ENCODE data around the gene MIF. TPM values are rescaled to one million over a fixed set of nuclear protein-coding genes. Genes with fewer than 3 reads are reported as not detected.

MIF gene
- total RNA-seq, 2 experiments from 2014 or later: 1,202 to 1,440 TPM

DNA sequence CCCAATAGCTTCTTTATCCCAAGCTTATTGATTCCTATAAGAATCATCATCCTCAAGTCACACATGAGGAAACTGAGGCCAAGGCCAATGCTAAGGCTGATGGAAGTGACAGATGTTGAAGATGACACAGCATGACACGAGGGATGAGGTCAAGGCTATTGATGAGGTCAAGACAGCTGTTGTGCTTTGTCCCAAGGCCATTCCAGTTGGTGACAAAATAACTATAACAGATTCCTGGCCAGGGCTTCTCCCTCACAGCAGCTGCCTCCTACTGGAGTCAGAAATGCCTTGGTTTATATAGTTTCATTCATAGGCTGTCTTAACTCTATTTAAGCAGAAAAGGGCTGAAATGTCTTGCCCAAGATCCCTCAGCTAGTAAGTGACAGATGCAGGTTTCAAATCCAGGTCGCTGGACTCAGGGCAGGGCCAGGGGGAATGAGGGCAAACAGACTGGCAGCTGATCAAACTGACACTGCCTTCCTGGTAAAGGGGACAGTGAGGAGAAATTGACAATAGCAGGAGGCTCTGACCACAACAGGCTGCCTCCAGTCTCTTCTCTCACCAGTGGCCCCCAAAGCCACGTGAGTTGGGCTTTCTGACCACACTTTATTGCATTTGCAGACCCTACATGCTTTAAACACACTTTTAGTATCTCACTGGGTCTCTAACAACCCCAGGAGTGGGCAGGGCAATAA lies 16.5 kb downstream of the MIF start:
- intact Hi-C loops (cut with micrococcal nuclease; ENCODE audit: unreplicated experiment): loop anchor here (2.0 to 5.0 kb wide), 2 partner anchors 20 to 143 kb away; partner anchors contain the start of gene CHCHD10
- H3K36me3 ChIP-seq (ENCODE audit: insufficient read depth, low read length): peaks cover 10% of the 10 kb centered on the region; the same call in 1 of the 2 replicates
- no peak overlapping the region for H3K4me3 ChIP-seq (ENCODE audit: low read depth, low read length, poor library complexity, severe bottlenecking)
- TF ChIP-seq EZH2phosphoT487 (IDR thresholded peaks at IDR 0.05; ENCODE audit: borderline replicate concordance, low read depth, low read length) (no peak), CTCF (conservative IDR thresholded peaks at IDR 0.05; ENCODE audit: low read length) (no peak)
- H3K4me2 ChIP-seq (ENCODE audit: low read length): peak overlapping the region; percentile 85; the same call in 1 of the 2 replicates
- ChIA-PET POLR2A (interaction anchor here (0.6 to 5.6 kb wide), 4 partner anchors 9 to 134 kb away, joined by 3 to 43 read pairs (median 16); partner anchors contain the start of genes MIF and SLC2A11), CTCF (ENCODE audit: unreplicated experiment) (interaction anchor here (1.5 kb wide), 1 partner anchor 16 kb away, joined by 5 read pairs; the partner anchor contains the start of gene MIF)
- H3K9me3 ChIP-seq (ENCODE audit: low read length): no peaks in the 10 kb centered on the region; the same call in 1 of the 2 replicates
- H3K27ac ChIP-seq (ENCODE audit: low read depth, low read length, poor library complexity, severe bottlenecking): peak overlapping the region; percentile 85
- no peaks in the 10 kb centered on the region; the same call in 1 of the 2 replicates for H3K79me2 ChIP-seq (ENCODE audit: insufficient read depth, low read depth, low read length)
- no peak overlapping the region; the same call in 1 of the 2 replicates for H2AFZ ChIP-seq (ENCODE audit: low read length)
- DNase-seq (ENCODE audit: low spot score): no peak
- H4K20me1 ChIP-seq (ENCODE audit: insufficient read depth, low read length): no peaks in the 10 kb centered on the region
- no TSS peak for BruUV-seq (replicated peaks)
- peaks cover 65% of the 10 kb centered on the region for H3K4me1 ChIP-seq (ENCODE audit: insufficient read depth, low read length, poor library complexity, severe bottlenecking)
- H3K9me2 ChIP-seq (ENCODE audit: insufficient read depth, low read length): no peaks in the 10 kb centered on the region

DNA sequence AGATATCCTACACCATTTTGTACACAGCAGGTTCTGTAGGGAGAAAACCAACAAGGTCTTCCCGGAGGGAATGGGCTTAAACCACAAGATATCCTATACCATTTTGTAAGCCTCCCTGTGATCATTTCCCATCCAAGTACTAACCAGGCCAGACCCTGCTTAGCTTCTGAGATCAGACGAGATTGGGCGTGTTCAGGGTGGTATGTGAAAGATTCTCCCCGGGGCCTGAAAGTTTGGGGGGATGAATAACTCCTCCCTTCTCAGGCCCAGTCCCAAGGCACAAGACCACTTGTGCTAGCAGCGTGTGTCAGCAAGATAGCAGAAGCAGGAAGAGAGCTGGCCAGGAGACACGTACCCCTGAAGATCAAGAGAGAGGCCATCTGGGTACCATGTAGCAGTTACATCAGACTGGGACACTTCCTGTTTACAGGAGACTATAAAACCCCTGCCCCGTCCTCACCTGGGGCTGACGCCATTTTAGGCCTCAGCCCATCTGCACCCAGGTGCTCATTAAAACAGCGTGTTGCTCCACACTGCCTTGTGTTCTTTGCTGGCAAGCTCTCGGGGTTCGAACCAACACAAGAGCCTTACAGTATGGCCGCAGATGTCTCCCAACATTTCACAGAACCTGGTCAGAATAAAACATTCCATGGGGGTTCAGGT lies 17.3 kb downstream of the MIF start:
- Histone ChIP-seq H4K20me1 (ENCODE audit: insufficient read depth, low read length) (no peaks in the 10 kb centered on the region), H3K36me3 (ENCODE audit: insufficient read depth, low read length) (peaks cover 13% of the 10 kb centered on the region; the same call in 1 of the 2 replicates), H3K4me1 (ENCODE audit: insufficient read depth, low read length, poor library complexity, severe bottlenecking) (peaks cover 70% of the 10 kb centered on the region), H3K4me2 (ENCODE audit: low read length) (peak overlapping the region; percentile 85), H2AFZ (ENCODE audit: low read length) (peak overlapping the region; percentile 8; the same call in 1 of the 2 replicates), H3K9me3 (ENCODE audit: low read length) (no peaks in the 10 kb centered on the region; the same call in 1 of the 2 replicates), H3K79me2 (ENCODE audit: insufficient read depth, low read depth, low read length) (no peaks in the 10 kb centered on the region; the same call in 1 of the 2 replicates), H3K9me2 (ENCODE audit: insufficient read depth, low read length) (no peaks in the 10 kb centered on the region), H3K27ac (ENCODE audit: low read depth, low read length, poor library complexity, severe bottlenecking) (peak overlapping the region; percentile 85), H3K4me3 (ENCODE audit: low read depth, low read length, poor library complexity, severe bottlenecking) (peak overlapping the region; percentile 74)
- ChIA-PET CTCF (ENCODE audit: unreplicated experiment) (interaction anchor here (1.5 kb wide), 1 partner anchor 17 kb away, joined by 5 read pairs; the partner anchor contains the start of gene MIF), POLR2A (interaction anchor here (0.6 to 5.6 kb wide), 3 partner anchors 18 to 135 kb away, joined by 3 to 43 read pairs (median 26); partner anchors contain the start of genes MIF and SLC2A11)
- TF ChIP-seq EZH2phosphoT487 (IDR thresholded peaks at IDR 0.05; ENCODE audit: borderline replicate concordance, low read depth, low read length) (no peak), CTCF (conservative IDR thresholded peaks at IDR 0.05; ENCODE audit: low read length) (no peak)
- peak; percentile 87 for DNase-seq (ENCODE audit: low spot score)
- no TSS peak for BruUV-seq (replicated peaks)
- intact Hi-C loops (cut with micrococcal nuclease; ENCODE audit: unreplicated experiment): loop anchor here (2.0 to 5.0 kb wide), 2 partner anchors 19 to 144 kb away; partner anchors contain the start of gene CHCHD10

Measured in OCI-LY7 (cell line).